ENCODE data around the gene D2HGDH.
"Not testable (repeated sequence)": the region's sequence is repeated elsewhere in the genome, so short reads cannot be mapped to it uniquely, and the experiment has no call there.

D2HGDH gene

DNA sequence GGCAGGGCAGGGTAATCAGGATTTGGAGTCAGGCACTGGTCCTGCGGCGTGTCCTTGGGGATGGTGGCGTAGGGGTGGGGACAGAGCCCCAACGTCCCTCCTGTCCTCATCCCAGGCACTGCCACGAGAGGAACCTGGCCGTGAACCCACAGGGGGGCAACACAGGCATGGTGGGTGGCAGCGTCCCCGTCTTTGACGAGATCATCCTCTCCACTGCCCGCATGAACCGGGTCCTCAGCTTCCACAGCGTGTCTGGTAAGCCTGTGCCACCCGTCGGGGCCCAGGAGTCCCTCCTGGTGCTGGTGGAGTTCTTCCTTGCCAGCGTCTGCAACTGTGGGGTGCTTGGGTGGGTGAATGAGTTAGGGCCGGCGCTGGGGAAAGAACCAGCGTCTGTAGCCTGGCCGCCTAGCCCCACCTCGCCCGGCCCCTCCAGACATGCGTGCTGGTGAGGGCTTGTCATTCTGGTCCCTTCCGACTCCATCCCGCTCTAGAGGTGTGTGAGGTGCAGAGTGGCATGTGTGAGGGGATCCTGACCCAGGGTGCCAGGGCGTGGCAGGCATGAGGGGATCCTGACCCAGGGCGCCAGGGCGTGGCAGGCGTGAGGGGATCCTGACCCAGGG lies 8.0 kb downstream of the D2HGDH start:
- H3K9me3 ChIP-seq (ENCODE audit: severe bottlenecking): no peaks in the 10 kb centered on the region
- H3K27me3 ChIP-seq (ENCODE audit: insufficient read depth, poor library complexity, severe bottlenecking): no peaks in the 10 kb centered on the region
- H3K4me3 ChIP-seq (ENCODE audit: severe bottlenecking): no peak overlapping the region
- DNase-seq (ENCODE audit: low spot score): no peak
- peaks cover 4% of the 10 kb centered on the region for H3K4me1 ChIP-seq (ENCODE audit: insufficient read depth, poor library complexity, severe bottlenecking)
- ATAC-seq (ENCODE audit: low read depth): no peak
- H3K36me3 ChIP-seq (ENCODE audit: low read depth): peaks cover 18% of the 10 kb centered on the region
- H3K27ac ChIP-seq (ENCODE audit: poor library complexity, severe bottlenecking): no peak overlapping the region
- TF ChIP-seq, protein P1, sequence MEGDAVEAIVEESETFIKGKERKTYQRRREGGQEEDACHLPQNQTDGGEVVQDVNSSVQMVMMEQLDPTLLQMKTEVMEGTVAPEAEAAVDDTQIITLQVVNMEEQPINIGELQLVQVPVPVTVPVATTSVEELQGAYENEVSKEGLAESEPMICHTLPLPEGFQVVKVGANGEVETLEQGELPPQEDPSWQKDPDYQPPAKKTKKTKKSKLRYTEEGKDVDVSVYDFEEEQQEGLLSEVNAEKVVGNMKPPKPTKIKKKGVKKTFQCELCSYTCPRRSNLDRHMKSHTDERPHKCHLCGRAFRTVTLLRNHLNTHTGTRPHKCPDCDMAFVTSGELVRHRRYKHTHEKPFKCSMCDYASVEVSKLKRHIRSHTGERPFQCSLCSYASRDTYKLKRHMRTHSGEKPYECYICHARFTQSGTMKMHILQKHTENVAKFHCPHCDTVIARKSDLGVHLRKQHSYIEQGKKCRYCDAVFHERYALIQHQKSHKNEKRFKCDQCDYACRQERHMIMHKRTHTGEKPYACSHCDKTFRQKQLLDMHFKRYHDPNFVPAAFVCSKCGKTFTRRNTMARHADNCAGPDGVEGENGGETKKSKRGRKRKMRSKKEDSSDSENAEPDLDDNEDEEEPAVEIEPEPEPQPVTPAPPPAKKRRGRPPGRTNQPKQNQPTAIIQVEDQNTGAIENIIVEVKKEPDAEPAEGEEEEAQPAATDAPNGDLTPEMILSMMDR (IDR thresholded peaks at IDR 0.05; ENCODE audit: poor library complexity, severe bottlenecking): no peak

DNA sequence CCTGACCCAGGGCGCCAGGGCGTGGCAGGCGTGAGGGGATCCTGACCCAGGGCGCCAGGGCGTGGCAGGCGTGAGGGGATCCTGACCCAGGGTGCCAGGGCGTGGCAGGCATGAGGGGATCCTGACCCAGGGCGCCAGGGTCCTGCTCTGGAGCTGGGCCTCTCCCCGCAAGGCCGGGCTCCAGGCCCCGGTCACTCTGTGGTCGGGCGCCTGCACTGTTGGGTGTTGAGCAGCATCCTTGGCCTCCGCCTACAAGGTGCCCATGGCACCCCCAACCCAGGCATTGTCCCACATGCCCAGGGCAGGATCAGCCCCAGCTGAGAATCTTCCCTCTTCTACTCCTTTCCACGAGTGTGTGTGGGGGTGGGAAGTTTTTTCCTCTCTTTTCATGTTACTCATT lies 8.6 kb downstream of the D2HGDH start:
- peaks cover 18% of the 10 kb centered on the region for H3K36me3 ChIP-seq (ENCODE audit: low read depth)
- ATAC-seq (ENCODE audit: low read depth); H3K9me3 ChIP-seq (ENCODE audit: severe bottlenecking); H3K27me3 ChIP-seq (ENCODE audit: insufficient read depth, poor library complexity, severe bottlenecking); H3K4me3 ChIP-seq (ENCODE audit: severe bottlenecking); H3K27ac ChIP-seq (ENCODE audit: poor library complexity, severe bottlenecking); H3K4me1 ChIP-seq (ENCODE audit: insufficient read depth, poor library complexity, severe bottlenecking); DNase-seq (ENCODE audit: low spot score): not testable (repeated sequence)

DNA sequence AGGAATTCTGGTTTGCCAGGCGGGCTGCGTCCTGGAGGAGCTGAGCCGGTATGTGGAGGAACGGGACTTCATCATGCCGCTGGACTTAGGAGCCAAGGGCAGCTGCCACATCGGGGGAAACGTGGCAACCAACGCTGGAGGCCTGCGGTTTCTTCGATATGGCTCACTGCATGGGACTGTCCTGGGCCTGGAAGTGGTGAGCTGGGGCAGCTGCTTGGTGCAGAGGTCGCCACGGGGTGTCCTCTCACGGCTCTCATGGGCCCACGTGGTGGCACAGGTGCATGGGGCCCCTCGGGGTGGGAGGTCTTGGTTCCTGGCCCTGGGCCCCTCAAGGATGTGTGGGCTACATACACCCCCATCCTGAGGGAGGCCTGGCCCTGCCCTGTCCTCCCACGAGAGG lies 9.2 kb downstream of the D2HGDH start:
- no peaks in the 10 kb centered on the region for H3K4me1 ChIP-seq (ENCODE audit: insufficient read depth, poor library complexity, severe bottlenecking)
- peaks cover 18% of the 10 kb centered on the region for H3K36me3 ChIP-seq (ENCODE audit: low read depth)
- TF ChIP-seq, protein P1 (IDR thresholded peaks at IDR 0.05; ENCODE audit: poor library complexity, severe bottlenecking): no peak
- ATAC-seq (ENCODE audit: low read depth) (no peak), DNase-seq (ENCODE audit: low spot score) (no peak)
- no peak overlapping the region for H3K4me3 ChIP-seq (ENCODE audit: severe bottlenecking)
- no peaks in the 10 kb centered on the region for H3K9me3 ChIP-seq (ENCODE audit: severe bottlenecking)
- no peaks in the 10 kb centered on the region for H3K27me3 ChIP-seq (ENCODE audit: insufficient read depth, poor library complexity, severe bottlenecking)
- no peak overlapping the region for H3K27ac ChIP-seq (ENCODE audit: poor library complexity, severe bottlenecking)

DNA sequence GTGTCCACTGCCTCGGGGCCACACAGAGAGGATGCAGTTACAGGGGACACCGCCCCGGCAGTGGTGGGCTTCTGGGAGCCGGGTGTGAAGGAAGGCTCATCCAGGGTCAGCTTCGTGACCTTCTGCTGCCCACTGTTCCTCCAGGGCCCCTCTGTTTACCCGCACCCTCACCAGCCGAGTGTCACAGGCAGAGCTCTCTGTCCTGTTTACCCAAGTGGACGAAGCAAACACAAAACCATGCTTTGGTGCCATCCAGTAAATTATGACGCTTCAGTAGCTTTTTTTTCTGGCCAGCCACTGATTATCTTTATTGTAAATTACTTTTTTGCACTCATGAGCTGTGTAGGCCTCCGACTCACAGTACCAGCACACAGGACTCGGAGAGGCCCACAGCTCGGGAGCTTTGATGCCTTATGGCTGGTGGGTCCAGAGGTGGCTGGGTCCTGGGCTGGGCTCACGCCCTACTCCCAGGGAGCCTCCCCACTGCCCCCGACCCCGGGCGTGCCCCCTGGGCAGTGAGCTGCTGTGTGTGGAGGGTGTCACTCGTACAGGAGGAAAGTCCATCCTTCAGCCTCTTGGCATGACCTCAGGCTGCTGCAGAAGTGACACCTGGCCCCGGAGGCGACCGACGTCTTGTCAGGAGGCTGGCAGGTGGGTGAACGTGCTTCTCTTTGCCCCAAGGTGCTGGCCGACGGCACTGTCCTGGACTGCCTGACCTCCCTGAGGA lies 9.8 kb downstream of the D2HGDH start:
- Histone ChIP-seq H3K9me3 (ENCODE audit: severe bottlenecking) (no peaks in the 10 kb centered on the region), H3K27ac (ENCODE audit: poor library complexity, severe bottlenecking) (no peak overlapping the region), H3K4me1 (ENCODE audit: insufficient read depth, poor library complexity, severe bottlenecking) (no peaks in the 10 kb centered on the region), H3K27me3 (ENCODE audit: insufficient read depth, poor library complexity, severe bottlenecking) (no peaks in the 10 kb centered on the region), H3K4me3 (ENCODE audit: severe bottlenecking) (no peak overlapping the region), H3K36me3 (ENCODE audit: low read depth) (peaks cover 18% of the 10 kb centered on the region)
- TF ChIP-seq, protein P1 (IDR thresholded peaks at IDR 0.05; ENCODE audit: poor library complexity, severe bottlenecking): no peak
- ATAC-seq (ENCODE audit: low read depth) (no peak), DNase-seq (ENCODE audit: low spot score) (no peak)

DNA sequence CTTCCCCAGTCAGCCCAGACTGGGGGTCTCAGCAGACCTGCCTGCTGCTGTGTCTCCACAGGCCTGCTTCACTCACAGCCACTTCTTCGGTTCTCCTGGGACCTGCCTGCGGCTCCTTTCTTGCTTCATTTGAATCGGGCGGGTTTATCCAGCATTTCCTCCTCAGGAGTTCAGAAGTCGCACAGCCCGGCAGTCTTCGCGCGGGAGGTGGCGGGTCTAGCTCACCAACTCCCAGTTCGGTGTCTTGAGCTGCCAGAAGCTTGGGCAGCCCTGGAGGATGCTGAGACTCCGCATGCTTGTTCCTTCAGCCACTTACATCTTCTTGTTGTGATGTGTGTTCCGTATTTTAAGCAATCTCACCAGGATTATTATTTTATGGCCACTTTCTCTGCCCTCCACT lies 10.8 kb downstream of the D2HGDH start:
- H3K4me1 ChIP-seq (ENCODE audit: insufficient read depth, poor library complexity, severe bottlenecking): no peaks in the 10 kb centered on the region
- DNase-seq (ENCODE audit: low spot score) (no peak), ATAC-seq (ENCODE audit: low read depth) (no peak)
- H3K4me3 ChIP-seq (ENCODE audit: severe bottlenecking): no peak overlapping the region
- H3K27me3 ChIP-seq (ENCODE audit: insufficient read depth, poor library complexity, severe bottlenecking): no peaks in the 10 kb centered on the region
- no peak overlapping the region for H3K27ac ChIP-seq (ENCODE audit: poor library complexity, severe bottlenecking)
- no peaks in the 10 kb centered on the region for H3K9me3 ChIP-seq (ENCODE audit: severe bottlenecking)
- H3K36me3 ChIP-seq (ENCODE audit: low read depth): peaks cover 18% of the 10 kb centered on the region
- TF ChIP-seq, protein P1 (IDR thresholded peaks at IDR 0.05; ENCODE audit: poor library complexity, severe bottlenecking): no peak

Data from RWPE2 (cell line).